NCI-H146 (cell line): Measurements from ENCODE around the gene KDM8.

Experiments
- DNase-seq: peaks from one replicate; lab custom pipeline; 2025; lab: John Stamatoyannopoulos, UW

Gene KDM8

DNA sequence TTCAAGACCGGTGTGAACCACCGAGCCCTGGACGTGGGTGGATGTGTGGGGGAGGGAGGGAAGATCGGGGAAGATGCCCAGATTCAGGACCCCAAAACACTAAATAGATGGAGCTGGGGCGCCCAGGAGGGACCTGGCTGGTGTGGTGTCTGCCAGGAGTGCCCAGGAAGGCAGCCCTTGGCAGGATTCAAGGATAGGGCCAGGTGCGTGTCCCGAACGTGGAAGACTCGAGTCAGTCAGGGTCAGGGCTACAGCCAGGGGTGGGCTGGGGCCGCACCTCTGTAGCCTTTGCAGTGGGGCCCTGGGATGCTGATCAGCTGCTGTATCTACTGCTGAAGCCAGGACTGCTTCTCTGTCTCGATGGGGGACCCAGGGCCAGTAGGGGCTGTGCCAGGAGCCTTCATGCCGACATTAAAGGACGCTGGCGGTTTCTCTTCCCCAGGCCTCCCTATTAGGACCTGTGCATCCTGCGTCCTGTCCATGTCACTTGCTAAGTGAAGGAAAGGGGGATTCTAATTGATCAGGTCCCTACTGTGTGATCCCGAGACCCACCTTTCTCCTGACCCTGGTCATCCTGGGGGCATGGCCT is 13.1 kb downstream of the KDM8 start:
- DNase-seq = no peak

DNA sequence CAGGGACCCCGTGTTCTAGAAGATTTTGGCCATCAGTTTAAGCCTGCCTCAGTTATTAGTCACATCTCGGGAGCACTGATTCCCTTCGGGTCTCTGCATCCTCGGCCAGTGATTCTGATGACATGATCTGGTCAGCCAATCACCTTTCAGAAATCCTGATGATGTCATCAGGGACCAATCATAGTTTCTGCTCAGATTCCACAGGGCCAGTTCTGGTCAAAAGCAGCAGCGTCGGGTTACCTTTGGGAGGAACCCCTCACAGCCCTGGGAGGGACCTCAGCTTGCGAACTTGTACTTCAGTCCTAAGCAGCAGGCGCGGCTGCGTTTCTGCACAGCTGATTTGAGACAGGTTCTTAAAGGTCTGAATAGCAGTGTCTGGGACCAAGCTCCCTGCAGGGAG is 13.9 kb downstream of the KDM8 start:
- DNase-seq = no peak

GRCh38 chr16:27218756-27219155 is 15.4 kb downstream of the KDM8 start:
- DNase-seq = no peak

DNA sequence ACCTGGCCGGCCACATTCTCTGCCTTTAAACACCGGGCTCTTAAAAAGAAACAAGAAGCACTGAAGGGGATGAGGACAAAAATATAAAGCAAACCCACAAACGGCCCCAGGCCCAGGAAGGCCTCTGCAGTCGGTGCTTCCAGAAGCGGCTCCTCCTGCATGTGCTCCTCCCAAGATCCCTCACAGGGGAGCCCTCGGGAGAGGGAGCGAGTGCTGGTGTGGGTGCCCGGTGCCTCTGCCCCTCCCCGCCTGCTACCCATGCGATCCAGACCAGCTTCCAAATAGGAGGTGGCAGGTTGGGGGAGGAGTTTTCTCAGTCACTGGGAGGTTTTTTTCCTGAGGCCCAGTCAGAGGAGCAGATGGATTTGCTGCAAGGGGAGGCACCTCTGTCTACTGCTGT is 15.8 kb downstream of the KDM8 start:
- no peak for DNase-seq

DNA sequence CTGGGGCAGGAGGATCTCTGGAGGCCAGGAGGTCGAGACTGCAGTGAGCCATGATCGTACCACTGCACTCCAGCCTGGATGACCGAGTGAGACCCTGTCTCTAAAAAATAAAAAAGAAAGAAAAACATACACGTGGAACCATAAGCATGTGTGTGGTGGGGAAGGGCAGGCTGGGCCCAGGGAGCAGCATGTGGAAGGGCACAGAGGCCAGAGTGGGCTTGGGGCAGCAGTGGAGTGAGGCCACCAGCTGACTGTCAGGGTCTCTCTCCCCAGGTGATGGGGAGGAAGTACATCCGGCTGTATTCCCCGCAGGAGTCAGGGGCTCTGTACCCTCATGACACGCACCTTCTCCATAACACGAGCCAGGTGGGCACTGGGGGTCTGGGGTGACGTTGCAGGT is 16.8 kb downstream of the KDM8 start:
- DNase-seq = no peak

- DNase-seq = no peak
These were observed 17.2 kb downstream of the KDM8 start for GRCh38 chr16:27220527-27220926.

DNA sequence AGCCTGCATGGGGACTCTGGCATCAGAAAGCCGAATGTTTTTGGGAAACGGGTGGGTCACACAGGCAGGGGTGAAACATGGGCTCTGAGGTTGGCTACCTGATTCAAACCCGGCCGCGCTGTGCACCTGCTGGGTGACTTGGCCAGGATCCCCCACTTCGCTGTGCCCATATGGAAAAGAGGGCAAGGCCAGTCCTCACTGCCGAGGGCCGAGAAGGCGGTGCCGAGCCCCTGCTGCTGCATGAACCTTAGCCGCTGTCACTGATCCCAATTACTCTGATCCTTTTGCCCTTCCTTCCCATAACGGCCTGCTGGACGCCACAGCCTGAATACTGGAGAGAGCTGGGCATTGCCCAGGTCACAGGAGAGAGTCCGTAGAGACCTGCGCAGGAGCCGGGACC is 17.7 kb downstream of the KDM8 start:
- no peak for DNase-seq

GRCh38 chr16:27221576-27222248 is 18.4 kb downstream of the KDM8 start:
- DNase-seq = no peak

DNA sequence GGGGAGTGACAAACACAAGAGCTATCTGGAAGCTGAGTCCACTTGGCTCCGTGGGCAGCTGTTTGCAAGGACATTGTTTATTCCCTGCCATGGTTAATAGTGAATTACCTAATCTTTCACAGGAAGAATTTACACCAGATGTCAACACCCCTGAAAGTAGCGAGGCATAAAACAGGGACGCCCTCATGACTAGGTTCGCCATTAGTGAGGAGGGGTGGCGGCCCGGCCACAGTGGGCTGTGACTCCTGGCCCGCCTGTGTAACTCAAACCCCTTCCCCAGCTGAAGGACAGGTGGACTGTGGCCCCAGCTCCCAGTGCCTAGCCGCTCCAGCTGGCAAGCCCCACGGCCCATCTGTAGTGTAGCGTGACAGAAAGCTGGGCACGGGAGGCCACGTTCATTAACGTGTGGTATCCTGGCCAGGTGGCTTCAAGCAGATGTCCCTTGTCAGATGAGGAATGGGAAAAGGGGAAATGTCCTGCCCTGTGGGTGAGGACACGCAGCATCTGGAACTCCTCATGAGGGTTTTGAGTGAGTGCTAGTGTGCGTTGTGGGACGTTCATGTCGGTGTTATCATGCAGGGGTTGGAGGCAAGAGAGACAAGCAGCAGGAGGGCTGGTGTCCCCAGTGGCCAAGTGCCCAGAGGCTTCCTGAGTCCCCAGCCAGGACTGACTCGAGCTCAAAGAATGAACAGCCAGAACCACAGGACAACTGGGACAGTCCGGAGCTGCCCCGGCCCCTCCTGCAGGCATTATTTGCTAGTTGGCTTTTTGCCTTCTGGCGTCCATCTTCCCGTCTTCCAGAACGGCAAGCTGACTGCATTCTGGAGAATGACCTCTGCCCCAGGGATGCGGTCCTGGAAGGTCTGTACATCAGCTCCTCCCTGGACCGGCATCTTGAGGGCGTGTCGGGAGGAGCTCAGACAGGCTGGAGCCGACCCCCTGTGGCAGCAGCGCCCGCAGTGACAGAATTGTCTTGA is 19.2 kb downstream of the KDM8 start:
- DNase-seq = no peak

DNA sequence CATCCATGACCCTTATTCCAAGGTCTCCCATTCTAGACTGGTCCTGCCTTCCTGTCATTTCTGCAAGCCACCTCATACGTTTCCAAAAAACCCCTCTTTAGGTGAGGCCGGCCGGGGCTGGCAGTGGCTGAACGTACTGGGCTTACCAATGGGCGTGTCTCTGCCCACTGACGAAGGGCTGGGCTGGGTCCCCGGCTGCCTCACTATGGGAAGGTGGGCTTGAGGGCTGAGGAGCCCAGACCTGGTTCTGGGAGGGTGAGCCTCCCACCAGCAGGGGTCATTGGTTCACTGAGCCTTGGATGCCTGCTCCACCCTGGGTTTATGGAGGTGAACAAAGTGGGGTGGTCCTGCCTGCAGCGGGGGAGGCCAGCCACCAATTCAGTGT is 19.9 kb downstream of the KDM8 start:
- DNase-seq = no peak

GRCh38 chr16:27223701-27224100 is 20.4 kb downstream of the KDM8 start:
- DNase-seq = no peak

- no peak for DNase-seq
These were observed 21.0 kb downstream of the KDM8 start for GRCh38 chr16:27224271-27224737.

DNA sequence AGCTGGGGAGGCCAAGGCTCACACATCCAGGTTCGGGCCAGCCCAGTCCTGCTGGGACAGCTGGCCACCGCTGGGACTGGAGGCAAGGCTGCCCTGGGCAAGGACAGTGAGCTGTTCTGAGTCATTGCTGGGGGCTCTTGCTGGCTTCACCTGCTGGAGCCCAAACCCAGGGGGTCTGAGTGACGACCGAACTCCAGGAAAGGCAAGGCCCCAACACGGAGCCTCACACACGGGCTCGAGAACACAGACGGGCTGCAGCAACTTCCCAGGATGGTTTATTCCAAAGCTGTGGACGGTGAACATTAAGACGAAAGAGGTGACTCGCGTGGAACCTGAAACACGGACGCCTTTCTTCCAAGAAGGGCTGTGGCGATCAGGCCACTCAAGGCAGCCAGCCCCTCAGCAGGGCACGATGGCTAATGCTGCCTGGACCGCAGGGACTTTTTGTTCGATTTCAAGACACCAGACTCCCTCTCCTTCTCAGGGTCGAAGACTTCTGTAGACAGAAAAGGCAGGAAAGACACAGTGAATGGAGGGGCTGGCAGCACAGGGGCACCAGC is 21.5 kb downstream of the KDM8 start:
- no peak for DNase-seq

- DNase-seq = peak; percentile 85
These were observed 22.4 kb downstream of the KDM8 start for GRCh38 chr16:27225536-27226360.

DNA sequence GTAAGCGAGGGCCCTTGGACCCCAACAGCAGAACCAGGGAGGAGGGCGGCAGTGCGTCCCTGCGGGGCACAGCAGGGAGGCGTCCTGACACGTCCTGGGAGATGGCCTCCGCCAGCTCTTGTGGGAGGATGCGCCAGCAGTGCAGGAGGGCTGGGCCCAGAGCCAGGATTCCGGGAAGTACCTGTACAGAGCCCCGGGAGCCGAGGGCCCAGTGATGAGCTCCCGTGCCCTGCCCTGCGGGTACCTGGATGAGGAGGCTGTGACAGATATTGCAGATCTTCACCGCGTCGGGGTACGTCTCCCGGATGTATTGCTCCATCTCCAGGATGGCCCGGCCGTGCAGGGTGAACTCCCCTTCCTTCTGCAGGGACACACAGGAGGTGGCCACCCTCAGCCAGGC is 23.1 kb downstream of the KDM8 start:
- DNase-seq = peak; percentile 75

DNA sequence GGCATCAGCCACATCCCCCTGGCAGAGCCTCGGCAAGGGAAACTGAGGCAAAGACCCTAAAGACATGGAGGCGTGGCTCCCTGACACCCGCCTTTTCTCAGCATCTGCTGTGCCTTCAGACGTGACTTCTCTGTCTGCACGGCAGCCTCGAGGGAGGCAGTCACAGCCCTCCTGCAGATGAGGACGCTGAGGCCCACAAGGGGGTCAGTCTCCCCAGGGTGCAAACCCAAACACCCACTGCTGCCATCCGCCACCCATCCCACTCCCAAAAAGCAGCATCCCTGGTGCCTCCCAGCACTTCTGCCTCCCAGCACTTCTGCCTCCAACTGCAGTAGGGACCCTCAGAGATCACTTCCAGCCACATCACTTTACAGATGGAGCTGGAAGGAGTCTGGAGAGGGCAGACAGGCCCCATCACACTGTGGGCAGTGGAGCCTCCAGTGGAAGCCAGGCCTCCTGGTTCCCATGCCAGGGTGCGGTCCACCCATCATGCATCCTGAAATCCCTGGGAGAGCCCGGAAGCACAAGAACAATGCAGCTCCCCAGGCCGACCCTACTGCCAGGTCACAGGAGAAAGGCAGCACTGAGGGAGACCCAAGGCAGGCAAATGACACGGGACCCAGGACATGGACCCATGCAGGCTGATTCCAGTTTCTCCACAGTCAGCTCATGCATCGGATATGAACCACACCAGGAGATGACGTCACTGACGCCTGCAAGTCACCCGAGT is 23.8 kb downstream of the KDM8 start:
- DNase-seq = no peak

DNA sequence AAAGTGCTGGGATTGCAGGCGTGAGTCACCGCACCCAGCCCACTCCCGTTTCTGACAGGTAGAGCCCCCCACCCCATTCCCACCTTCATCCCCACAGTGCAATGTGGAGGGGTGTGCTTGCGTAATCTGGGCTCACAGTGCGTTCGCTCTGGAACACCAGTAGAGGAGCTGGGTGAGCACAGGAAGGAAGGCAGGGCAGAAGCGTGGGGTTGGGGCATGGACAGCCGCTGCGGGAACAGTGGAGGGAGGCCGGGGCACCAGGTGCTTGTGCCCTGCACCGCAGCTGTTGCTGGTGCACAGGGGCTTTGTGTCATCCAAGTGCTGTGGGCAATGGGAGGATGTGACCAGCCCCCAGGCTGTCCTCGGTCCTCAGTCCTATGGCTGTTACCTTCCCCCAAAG is 24.7 kb downstream of the KDM8 start:
- DNase-seq = no peak

DNA sequence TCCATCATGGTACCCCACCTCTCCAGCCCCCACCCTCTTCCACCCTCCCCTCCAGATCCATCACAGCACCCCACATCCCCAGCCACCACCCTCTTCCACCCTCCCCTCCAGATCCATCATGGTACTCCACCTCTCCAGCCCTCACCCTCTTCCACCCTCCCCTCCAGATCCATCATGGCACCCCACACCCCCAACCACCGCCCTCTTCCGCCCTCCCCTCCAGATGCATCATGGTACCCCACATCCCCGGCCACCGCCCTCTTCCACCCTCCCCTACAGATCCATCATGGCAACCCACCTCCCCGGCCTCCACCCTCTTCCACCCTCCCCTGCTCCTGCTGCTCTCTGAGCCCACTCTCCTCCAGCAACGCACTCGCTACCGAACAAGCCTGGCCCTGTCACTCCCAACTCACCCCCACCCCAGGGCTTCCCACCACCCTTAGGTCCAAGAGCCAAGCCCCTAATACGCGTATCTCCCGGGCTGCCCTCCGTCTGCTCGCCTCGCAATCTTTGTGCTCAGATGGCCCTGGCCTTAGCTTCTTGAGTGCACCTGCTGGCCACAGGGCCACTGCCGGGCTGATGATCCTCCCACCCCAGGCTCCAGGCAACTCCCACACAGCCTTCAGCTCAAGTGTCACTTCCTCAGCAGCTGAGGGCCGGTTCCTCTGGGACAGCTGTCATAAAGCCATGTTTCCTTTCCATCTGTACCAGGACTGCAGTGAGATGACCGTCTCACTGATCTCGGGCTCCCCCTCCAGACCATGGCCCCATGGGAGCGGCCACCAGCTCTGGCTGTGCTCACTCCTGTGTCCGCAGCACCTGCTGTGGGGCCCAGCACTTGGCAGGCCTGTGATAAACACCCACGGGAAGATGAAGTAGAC is 25.5 kb downstream of the KDM8 start:
- DNase-seq = peak; percentile 66

GRCh38 chr16:27229891-27230470 is 26.7 kb downstream of the KDM8 start:
- DNase-seq = no peak
